ENCODE measurements around the gene ZNF407. TPM values are rescaled to one million over a fixed set of nuclear protein-coding genes. Genes with fewer than 3 reads are reported as not detected.

The ZNF407 gene
- total and polyA plus RNA-seq, 7 experiments from 2014 or later = 6.8 to 31.3 (median 27.9) TPM

DNA sequence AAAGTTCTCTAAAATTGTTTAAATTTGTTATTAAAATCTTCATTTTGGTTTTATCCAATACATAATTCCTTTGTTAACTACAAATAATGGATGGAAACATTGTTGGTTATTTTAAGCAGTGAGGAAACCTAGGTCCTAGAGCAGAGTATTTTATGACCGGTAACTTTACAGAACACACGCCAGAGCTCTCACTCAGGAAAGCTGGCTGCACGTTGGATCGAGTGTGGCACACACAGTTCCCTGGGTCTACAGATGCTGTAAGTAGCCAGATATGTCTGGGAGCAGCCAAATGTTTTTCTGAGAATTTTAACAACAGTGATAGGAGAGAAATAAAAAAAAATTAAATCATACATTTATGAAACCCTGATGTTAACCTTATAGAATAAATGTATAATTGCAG lies 264.4 kb downstream of the ZNF407 start:
- H3K4me1 Mint-ChIP-seq = peaks cover 0 to 4% (median 0%) of the 10 kb centered on the region in 7 donors
- CTCF ChIA-PET = no interaction called here

GRCh38 chr18:74866577-74866976 lies 268.9 kb downstream of the ZNF407 start:
- no peaks in the 10 kb centered on the region for H3K27me3 Mint-ChIP-seq

More for the DNA sequence above, 264.4 kb downstream of the ZNF407 start:
- Mint-ChIP-seq H3K27me3 (no peaks in the 10 kb centered on the region), H3K4me3 (no peak overlapping the region), H3K36me3 (peaks cover 0 to 6% (median 0%) of the 10 kb centered on the region in 5 donors), H3K9me3 (no peaks in the 10 kb centered on the region), H3K27ac (no peak overlapping the region)
- Histone ChIP-seq H3K4me1 (ENCODE audit: control insufficient read depth in 2 of 2, insufficient read depth in 2 of 2, low read length in 2 of 2) (no peaks in the 10 kb centered on the region), H3K27ac (ENCODE audit: low read depth, low read length) (no peak overlapping the region), H3K9me3 (ENCODE audit: control insufficient read depth in 2 of 3, low read length in 3 of 3) (no peaks in the 10 kb centered on the region), H3K4me3 (ENCODE audit: low read length) (no peak overlapping the region), H3K36me3 (ENCODE audit: control insufficient read depth in 2 of 3, insufficient read depth in 3 of 3, low read length in 3 of 3) (no peaks in the 10 kb centered on the region), H3K27me3 (ENCODE audit: control insufficient read depth in 2 of 2, insufficient read depth in 2 of 2, low read length in 2 of 2) (no peaks in the 10 kb centered on the region)
- DNase-seq (no peak), ATAC-seq (no peak)
- POLR2A ChIA-PET = no interaction called here
- intact Hi-C loops (cut with micrococcal nuclease) = no loop called here

DNA sequence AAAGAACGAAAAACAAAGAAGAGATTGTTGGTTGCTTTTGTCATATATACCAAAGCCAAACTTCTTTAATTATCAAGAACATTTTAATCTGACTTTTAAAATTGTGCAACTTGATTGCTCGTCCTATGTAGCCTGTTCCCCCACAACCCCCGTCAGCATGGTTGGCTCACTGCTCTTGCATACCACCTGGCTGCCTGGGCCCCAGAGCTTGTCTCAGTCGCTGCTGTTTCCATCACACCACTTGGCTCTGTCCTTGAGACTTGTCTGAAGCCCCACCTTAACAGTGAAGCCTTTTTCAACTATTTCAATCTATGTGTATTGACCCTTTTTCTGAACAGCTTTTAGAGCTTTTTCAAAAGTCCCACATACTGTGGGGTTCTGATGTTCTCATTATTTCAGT lies 270.8 kb downstream of the ZNF407 start:
- H3K36me3 ChIP-seq (ENCODE audit: control insufficient read depth in 2 of 3, insufficient read depth in 3 of 3, low read length in 3 of 3) = no peaks in the 10 kb centered on the region
- Mint-ChIP-seq H3K4me1 (peaks cover 0 to 4% (median 0%) of the 10 kb centered on the region in 7 donors), H3K36me3 (no peaks in the 10 kb centered on the region), H3K27me3 (no peaks in the 10 kb centered on the region), H3K27ac (no peak overlapping the region), H3K9me3 (no peaks in the 10 kb centered on the region), H3K4me3 (no peak overlapping the region)
- no peak overlapping the region for H3K4me3 ChIP-seq (ENCODE audit: low read length)
- ChIA-PET POLR2A (no interaction called here), CTCF (no interaction called here)
- H3K27me3 ChIP-seq (ENCODE audit: control insufficient read depth in 2 of 2, insufficient read depth in 2 of 2, low read length in 2 of 2) = no peaks in the 10 kb centered on the region
- DNase-seq (no peak), ATAC-seq (no peak)
- no peak overlapping the region for H3K27ac ChIP-seq (ENCODE audit: low read depth, low read length)
- H3K4me1 ChIP-seq (ENCODE audit: control insufficient read depth in 2 of 2, insufficient read depth in 2 of 2, low read length in 2 of 2) = no peaks in the 10 kb centered on the region
- no peaks in the 10 kb centered on the region for H3K9me3 ChIP-seq (ENCODE audit: control insufficient read depth in 2 of 3, low read length in 3 of 3)
- intact Hi-C loops (cut with micrococcal nuclease) = no loop called here

More at GRCh38 chr18:74866577-74866976, 268.9 kb downstream of the ZNF407 start:
- Mint-ChIP-seq H3K9me3 (no peaks in the 10 kb centered on the region), H3K36me3 (peaks cover 0 to 3% (median 0%) of the 10 kb centered on the region in 5 donors), H3K4me3 (no peak overlapping the region), H3K4me1 (peaks cover 0 to 4% (median 0%) of the 10 kb centered on the region in 7 donors), H3K27ac (no peak overlapping the region)
- no peaks in the 10 kb centered on the region for H3K27me3 ChIP-seq (ENCODE audit: control insufficient read depth in 2 of 2, insufficient read depth in 2 of 2, low read length in 2 of 2)
- ChIA-PET POLR2A (no interaction called here), CTCF (no interaction called here)
- no peak for DNase-seq
- no peak overlapping the region for H3K4me3 ChIP-seq (ENCODE audit: low read length)
- H3K36me3 ChIP-seq (ENCODE audit: control insufficient read depth in 2 of 3, insufficient read depth in 3 of 3, low read length in 3 of 3) = no peaks in the 10 kb centered on the region
- H3K27ac ChIP-seq (ENCODE audit: low read depth, low read length) = no peak overlapping the region
- no peak for ATAC-seq
- H3K9me3 ChIP-seq (ENCODE audit: control insufficient read depth in 2 of 3, low read length in 3 of 3) = no peaks in the 10 kb centered on the region
- H3K4me1 ChIP-seq (ENCODE audit: control insufficient read depth in 2 of 2, insufficient read depth in 2 of 2, low read length in 2 of 2) = no peaks in the 10 kb centered on the region
- intact Hi-C loops (cut with micrococcal nuclease) = no loop called here

GRCh38 chr18:74869904-74870863 lies 272.5 kb downstream of the ZNF407 start:
- H3K36me3 Mint-ChIP-seq = no peaks in the 10 kb centered on the region
- Histone ChIP-seq H3K9me3 (ENCODE audit: control insufficient read depth in 2 of 3, low read length in 3 of 3) (no peaks in the 10 kb centered on the region), H3K4me3 (ENCODE audit: low read length) (no peak overlapping the region), H3K27ac (ENCODE audit: low read depth, low read length) (no peak overlapping the region), H3K27me3 (ENCODE audit: control insufficient read depth in 2 of 2, insufficient read depth in 2 of 2, low read length in 2 of 2) (no peaks in the 10 kb centered on the region), H3K4me1 (ENCODE audit: control insufficient read depth in 2 of 2, insufficient read depth in 2 of 2, low read length in 2 of 2) (no peaks in the 10 kb centered on the region), H3K36me3 (ENCODE audit: control insufficient read depth in 2 of 3, insufficient read depth in 3 of 3, low read length in 3 of 3) (no peaks in the 10 kb centered on the region)
- H3K27ac Mint-ChIP-seq = no peak overlapping the region
- intact Hi-C loops (cut with micrococcal nuclease) = no loop called here
- DNase-seq (no peak), ATAC-seq (no peak)
- peaks cover 0 to under 1% (median 0%) of the 10 kb centered on the region in 7 donors for H3K4me1 Mint-ChIP-seq
- no peaks in the 10 kb centered on the region for H3K9me3 Mint-ChIP-seq
- POLR2A ChIA-PET = interaction anchor here (0.7 kb wide), 1 partner anchor 228 kb away, joined by 3 read pairs; no protein-coding TSS in a partner anchor
- no peaks in the 10 kb centered on the region for H3K27me3 Mint-ChIP-seq
- H3K4me3 Mint-ChIP-seq = no peak overlapping the region
- CTCF ChIA-PET = no interaction called here

GRCh38 chr18:74870950-74871349 lies 273.3 kb downstream of the ZNF407 start:
- ChIA-PET CTCF (no interaction called here), POLR2A (no interaction called here)
- H3K27ac ChIP-seq (ENCODE audit: low read depth, low read length) = no peak overlapping the region
- no peaks in the 10 kb centered on the region for H3K9me3 ChIP-seq (ENCODE audit: control insufficient read depth in 2 of 3, low read length in 3 of 3)
- Mint-ChIP-seq H3K27me3 (no peaks in the 10 kb centered on the region), H3K9me3 (no peaks in the 10 kb centered on the region), H3K4me1 (no peaks in the 10 kb centered on the region), H3K4me3 (no peak overlapping the region), H3K27ac (no peak overlapping the region), H3K36me3 (peaks cover 0 to under 1% (median 0%) of the 10 kb centered on the region in 5 donors)
- H3K4me1 ChIP-seq (ENCODE audit: control insufficient read depth in 2 of 2, insufficient read depth in 2 of 2, low read length in 2 of 2) = no peaks in the 10 kb centered on the region
- H3K36me3 ChIP-seq (ENCODE audit: control insufficient read depth in 2 of 3, insufficient read depth in 3 of 3, low read length in 3 of 3) = no peaks in the 10 kb centered on the region
- no peaks in the 10 kb centered on the region for H3K27me3 ChIP-seq (ENCODE audit: control insufficient read depth in 2 of 2, insufficient read depth in 2 of 2, low read length in 2 of 2)
- ATAC-seq = no peak
- DNase-seq = no peak
- H3K4me3 ChIP-seq (ENCODE audit: low read length) = no peak overlapping the region
- intact Hi-C loops (cut with micrococcal nuclease) = no loop called here

- intact Hi-C loops (cut with micrococcal nuclease) = no loop called here
- POLR2A ChIA-PET = no interaction called here
- Mint-ChIP-seq H3K27ac (no peak overlapping the region), H3K27me3 (no peaks in the 10 kb centered on the region), H3K9me3 (no peaks in the 10 kb centered on the region), H3K4me3 (no peak overlapping the region), H3K4me1 (no peaks in the 10 kb centered on the region), H3K36me3 (peaks cover 0 to 15% (median 0%) of the 10 kb centered on the region in 5 donors)
- Histone ChIP-seq H3K36me3 (ENCODE audit: control insufficient read depth in 2 of 3, insufficient read depth in 3 of 3, low read length in 3 of 3) (no peaks in the 10 kb centered on the region), H3K27me3 (ENCODE audit: control insufficient read depth in 2 of 2, insufficient read depth in 2 of 2, low read length in 2 of 2) (no peaks in the 10 kb centered on the region), H3K9me3 (ENCODE audit: control insufficient read depth in 2 of 3, low read length in 3 of 3) (no peaks in the 10 kb centered on the region), H3K4me3 (ENCODE audit: low read length) (no peak overlapping the region), H3K4me1 (ENCODE audit: control insufficient read depth in 2 of 2, insufficient read depth in 2 of 2, low read length in 2 of 2) (no peaks in the 10 kb centered on the region), H3K27ac (ENCODE audit: low read depth, low read length) (no peak overlapping the region)
- CTCF ChIA-PET = interaction anchor here (0.6 kb wide), 1 partner anchor 317 kb away, joined by 3 read pairs; no protein-coding TSS in a partner anchor
- DNase-seq (no peak), ATAC-seq (no peak)
Measured at GRCh38 chr18:74873629-74874028, 276.0 kb downstream of the ZNF407 start.

DNA sequence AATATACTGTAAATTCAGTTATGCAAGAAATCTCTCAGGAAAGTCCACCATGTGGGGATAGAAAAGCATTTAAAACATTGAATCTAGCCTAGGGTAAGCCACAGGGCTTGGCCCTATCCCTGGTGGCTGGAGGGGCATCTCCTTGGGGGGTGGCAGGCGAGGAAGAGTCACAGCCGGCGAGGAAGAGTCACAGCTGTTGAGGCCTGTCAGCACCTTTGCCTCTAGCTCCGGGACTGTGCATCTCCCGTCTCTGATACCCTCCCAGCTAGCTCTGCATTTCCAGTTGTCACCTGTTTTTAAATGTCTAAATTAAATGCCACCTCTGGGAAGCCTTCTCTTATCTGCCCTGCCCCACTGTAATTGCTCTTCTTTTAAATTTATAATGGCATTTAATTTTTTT lies 276.7 kb downstream of the ZNF407 start:
- ChIA-PET POLR2A (no interaction called here), CTCF (no interaction called here)
- DNase-seq = no peak
- Histone ChIP-seq H3K27me3 (ENCODE audit: control insufficient read depth in 2 of 2, insufficient read depth in 2 of 2, low read length in 2 of 2) (no peaks in the 10 kb centered on the region), H3K4me3 (ENCODE audit: low read length) (no peak overlapping the region), H3K36me3 (ENCODE audit: control insufficient read depth in 2 of 3, insufficient read depth in 3 of 3, low read length in 3 of 3) (no peaks in the 10 kb centered on the region), H3K27ac (ENCODE audit: low read depth, low read length) (no peak overlapping the region), H3K4me1 (ENCODE audit: control insufficient read depth in 2 of 2, insufficient read depth in 2 of 2, low read length in 2 of 2) (no peaks in the 10 kb centered on the region), H3K9me3 (ENCODE audit: control insufficient read depth in 2 of 3, low read length in 3 of 3) (no peaks in the 10 kb centered on the region)
- ATAC-seq = no peak
- intact Hi-C loops (cut with micrococcal nuclease) = no loop called here
- peaks cover 0 to 18% (median 0%) of the 10 kb centered on the region in 5 donors for H3K36me3 Mint-ChIP-seq
- H3K4me3 Mint-ChIP-seq = no peak overlapping the region
- no peaks in the 10 kb centered on the region for H3K27me3 Mint-ChIP-seq
- no peaks in the 10 kb centered on the region for H3K9me3 Mint-ChIP-seq
- no peaks in the 10 kb centered on the region for H3K4me1 Mint-ChIP-seq
- no peak overlapping the region for H3K27ac Mint-ChIP-seq
